UCSD-AML1 (cell line): Measurements from ENCODE around the gene SRBD1.

Experiments
- DNase-seq: peaks from one replicate; lab custom pipeline; 2025; ENCODE audit not compliant: unreplicated experiment; lab: John Stamatoyannopoulos, UW

SRBD1 gene

DNA sequence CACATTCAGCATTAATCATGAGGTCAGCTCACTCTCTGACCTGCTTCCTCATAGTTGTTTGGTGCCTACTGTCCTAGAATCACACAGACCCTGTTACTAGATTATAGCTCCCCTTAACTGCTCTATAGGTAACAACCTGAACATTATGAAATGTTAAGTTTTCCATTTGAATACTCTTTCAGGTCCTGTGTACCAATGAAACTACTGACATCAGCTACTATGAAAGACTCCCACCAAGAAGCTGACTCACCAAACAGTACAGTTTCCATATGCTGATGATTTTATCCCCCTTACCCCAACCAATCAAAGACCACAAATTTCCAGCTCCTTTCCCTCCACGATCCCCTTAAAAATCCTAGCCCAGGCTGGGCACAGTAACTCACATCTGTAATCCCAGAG, 56.3 kb downstream of the SRBD1 start:
- no peak for DNase-seq

DNA sequence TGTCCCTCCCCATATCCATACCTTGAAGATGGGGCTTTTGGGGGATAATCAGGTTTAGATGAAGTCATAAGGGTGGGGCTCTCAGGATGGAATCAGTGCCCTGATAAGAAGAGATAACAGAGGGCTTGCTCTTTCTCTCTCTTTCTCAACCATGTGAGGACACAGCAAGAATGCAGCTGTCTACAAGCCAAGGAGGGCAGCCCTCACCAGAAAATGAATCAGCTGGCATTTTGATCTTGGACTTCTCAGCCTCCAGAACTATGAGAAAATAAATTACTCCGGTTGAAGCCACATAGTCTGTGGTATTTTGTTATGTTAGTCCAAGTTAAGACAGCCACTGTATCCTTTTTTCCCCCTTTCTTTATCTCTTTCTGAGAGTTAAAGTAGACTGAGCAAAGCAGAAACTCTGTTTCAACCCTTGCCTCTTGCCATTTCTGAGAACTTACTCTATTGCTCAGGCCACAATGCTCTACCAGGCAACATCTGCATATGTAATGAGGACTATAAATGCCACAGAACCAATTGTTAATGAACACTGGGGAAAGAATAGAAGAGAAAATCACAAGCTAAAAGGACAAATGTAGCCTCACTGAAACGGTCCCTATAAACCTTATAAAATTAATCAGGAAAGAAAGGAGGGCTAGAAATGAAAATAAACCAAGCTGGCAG, 56.9 kb downstream of the SRBD1 start:
- no peak for DNase-seq

DNA sequence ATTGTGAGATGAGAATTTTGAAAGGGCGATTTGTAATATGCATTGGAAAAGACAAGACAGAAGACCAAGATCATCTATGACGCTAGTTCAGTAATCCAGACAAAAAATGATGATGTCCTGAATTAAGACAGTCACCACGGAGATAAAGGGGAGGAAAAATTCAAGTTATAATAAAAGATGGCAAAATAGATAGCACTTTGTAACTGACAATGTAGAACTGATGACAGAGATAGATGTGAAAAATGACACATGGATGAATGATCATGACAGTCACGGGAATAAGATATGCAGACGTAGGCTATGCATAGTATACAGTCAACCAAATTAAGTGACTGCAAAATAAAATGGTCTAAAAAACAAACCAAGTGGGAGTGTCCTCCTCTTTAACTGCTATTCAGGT, 59.2 kb downstream of the SRBD1 start:
- no peak for DNase-seq

DNA sequence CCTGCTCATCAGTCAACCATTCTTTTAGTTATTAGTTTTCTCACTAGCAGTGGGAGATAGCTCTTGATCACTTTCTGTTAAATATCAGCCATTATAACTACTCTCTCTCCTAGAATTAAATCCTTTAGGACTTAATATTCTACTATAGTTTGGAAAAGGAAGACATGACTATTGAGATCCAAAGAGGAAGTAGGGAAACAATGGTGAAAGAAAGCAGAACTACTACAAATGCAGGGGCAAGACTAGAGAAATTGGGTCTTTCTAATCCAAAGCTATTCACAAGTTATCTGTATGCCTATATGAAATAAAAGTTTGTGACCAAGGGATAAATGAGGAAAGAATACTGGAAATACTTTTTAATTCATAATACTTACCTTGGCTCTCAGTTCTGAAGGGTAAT, 65.1 kb downstream of the SRBD1 start:
- DNase-seq, result no peak

GRCh38 chr2:45543257-45543656, 67.8 kb downstream of the SRBD1 start:
- no peak for DNase-seq

- no peak for DNase-seq
Observed at GRCh38 chr2:45542013-45542412, 69.1 kb downstream of the SRBD1 start.

- DNase-seq, result no peak
Observed at GRCh38 chr2:45541450-45541849, 69.6 kb downstream of the SRBD1 start.

- DNase-seq, result no peak
Observed at GRCh38 chr2:45540942-45541341, 70.1 kb downstream of the SRBD1 start.

GRCh38 chr2:45533771-45534170, 77.3 kb downstream of the SRBD1 start:
- no peak for DNase-seq

DNA sequence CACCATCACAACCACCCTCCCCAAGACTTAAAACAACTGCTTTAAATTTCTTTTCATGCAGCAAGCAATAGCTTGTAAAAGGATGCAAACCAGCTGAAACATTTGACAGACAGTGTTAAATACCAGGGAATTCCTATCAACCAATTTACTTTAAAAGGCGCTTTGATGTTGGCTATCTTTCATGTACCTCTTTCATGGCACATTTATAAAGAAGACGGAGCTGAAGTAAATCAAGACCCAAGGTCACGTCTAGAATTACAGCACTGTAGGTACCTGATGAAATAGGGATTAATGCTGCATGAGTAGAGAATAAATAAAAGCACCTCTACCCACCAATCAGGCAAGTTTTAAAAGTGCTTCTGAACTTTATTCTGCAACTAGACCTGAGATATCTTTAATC, 78.9 kb downstream of the SRBD1 start:
- DNase-seq, result no peak

DNA sequence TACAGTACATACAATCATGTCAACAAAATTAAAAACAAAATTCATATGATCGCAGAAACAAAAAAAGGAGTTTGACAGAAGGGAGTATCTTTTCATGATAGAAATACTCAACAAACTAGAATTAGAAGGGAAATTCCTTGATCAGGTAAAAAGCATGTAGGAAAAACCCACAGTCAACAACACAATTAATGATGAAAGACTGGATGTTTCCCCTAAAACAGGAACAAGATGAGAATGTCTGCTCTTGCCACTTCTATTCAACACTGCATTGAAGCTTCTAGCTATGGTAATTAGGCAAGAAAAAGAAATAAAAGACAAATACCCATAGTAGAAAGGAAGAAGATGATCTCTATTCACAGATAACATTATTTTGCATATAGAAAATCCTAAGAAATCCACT, 87.1 kb downstream of the SRBD1 start:
- no peak for DNase-seq

DNA sequence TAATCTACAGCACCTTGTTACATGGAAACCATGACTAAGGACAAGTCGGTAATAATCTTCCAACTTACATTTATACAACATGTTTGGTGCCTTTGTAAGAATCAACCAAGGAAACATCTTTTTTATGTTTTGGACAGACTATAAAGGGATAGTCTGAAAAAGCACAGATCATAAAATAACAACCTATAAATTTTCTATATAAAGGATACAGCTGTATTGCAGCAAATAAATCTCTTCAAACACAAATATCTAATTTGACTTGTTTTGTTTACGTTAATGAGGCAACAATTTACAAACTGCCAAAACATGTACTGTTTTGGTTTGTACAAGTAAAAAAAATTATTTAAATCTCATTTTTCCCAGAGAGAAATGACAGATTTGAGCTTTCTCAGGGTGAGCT, 92.5 kb downstream of the SRBD1 start:
- DNase-seq, result no peak

DNA sequence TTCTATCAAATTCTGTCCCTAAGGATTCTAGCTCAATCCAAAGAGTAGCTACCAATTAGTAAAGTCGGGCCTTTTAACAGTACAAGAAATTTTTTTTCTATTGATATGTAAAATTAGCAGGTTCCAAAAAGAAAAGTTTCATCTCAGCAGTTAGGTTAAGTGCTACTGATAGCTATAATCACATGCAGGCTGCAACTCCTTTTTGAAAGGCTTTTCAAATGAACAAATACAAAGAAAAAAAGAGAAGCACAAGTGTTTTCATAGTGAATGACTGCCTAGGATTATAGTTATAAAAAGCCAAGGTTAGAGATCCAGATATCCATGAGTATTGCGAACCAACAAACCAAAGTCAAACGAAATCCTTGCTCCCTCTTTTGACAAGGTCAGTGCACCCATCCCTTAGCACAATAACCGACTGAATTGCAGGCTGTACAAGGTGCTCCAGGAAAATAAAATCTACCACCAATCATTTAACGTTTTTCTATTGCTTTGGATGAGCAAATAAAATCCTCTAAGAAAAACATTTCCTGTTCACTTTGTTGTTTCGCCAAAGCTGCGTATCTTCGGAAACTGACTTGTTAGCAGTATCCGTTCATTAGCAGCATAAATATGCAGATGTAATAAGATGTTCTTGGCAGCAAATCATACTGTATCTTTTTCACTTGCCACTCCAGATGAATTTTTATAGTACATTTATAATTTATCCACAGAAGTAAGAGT, 100.2 kb downstream of the SRBD1 start:
- no peak for DNase-seq

DNA sequence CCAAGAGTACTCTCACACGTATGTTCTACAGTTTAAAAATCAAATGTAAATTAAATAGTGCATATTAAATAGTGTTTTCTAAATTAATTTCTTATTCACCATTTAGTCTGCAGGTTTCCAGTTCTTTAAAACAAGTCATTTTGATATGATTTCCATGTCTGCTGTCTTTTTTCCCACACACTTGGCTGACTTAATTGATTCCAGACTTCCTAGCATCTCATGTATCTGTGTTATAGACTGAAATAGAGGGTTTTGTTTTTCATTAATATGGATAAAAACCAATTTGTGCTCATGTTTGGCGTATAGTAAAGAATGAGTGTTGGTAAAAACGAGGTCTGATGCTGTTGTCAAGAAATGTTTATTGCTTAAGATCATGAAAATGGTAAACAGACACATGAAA, 104.3 kb downstream of the SRBD1 start:
- no peak for DNase-seq

DNA sequence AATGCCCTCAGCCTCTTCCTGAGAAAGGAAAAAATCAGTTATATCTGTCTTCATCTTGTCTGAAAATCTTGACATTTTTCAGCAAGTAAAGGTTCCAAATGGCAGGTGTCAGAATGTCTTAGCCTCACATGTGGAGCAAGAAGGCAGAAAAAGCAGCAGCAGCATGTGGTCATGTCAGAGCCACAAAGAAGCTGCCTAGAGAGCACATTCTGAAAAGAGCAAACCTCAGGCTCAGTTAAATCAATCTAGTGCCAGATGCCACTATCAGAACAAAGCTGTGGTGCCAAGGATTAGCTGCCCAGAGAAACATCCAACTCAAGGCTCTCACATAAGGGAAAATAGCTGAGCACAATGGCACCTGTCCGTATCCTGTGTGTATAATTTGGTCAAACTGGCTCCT, 105.9 kb downstream of the SRBD1 start:
- no peak for DNase-seq

- DNase-seq, result no peak
Observed at GRCh38 chr2:45498661-45499550, 112.2 kb downstream of the SRBD1 start.

DNA sequence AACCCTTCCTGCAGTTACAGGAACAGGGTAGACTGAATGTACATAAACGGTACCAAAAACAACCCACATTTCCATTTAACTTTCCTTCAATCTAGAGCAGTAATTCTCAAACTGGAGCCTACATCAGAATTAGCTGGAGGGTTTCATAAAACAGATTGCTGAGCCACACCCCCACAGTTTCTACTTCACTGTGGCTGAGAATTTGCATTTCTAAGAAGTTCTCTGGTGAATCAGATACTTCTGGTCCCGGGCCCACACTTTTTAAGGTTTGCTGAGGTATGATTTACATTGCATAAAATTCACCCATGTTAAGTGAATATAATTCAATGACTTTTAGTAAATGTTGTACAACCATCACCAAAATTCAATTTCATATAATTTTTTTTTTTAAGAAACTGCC, 113.7 kb downstream of the SRBD1 start:
- DNase-seq, result no peak

- DNase-seq, result no peak
Observed at GRCh38 chr2:45496869-45497268, 114.2 kb downstream of the SRBD1 start.

GRCh38 chr2:45494978-45495293, 116.1 kb downstream of the SRBD1 start:
- DNase-seq, result no peak

- DNase-seq, result no peak
Observed at GRCh38 chr2:45494275-45494977, 116.6 kb downstream of the SRBD1 start.

GRCh38 chr2:45484965-45485364, 126.1 kb downstream of the SRBD1 start:
- no peak for DNase-seq
